ENCODE measurements around the gene RLIM.
A peak's percentile ranks its signal among the peaks of the same experiment; 100 is the strongest.

- TF ChIP-seq CTCF (IDR thresholded peaks at IDR 0.05 in 4 of 5, conservative IDR thresholded peaks at IDR 0.05 in 1 of 5) = peak in 2 of 5 experiments; percentile 22 to 28
- TF ChIP-seq POLR2A (IDR thresholded peaks at IDR 0.05) = peak; percentile 28 to 37
These were observed 78.8 kb downstream of the RLIM start for GRCh38 chrX:74535408-74536151.
